ENCODE results near the gene FBP1. TPM values are rescaled to one million over a fixed set of nuclear protein-coding genes. Genes with fewer than 3 reads are reported as not detected.

FBP1 gene
- total RNA-seq, 5 donors from 2014 or later (not counting 1 experiment from before 2014, with no cell fraction given) = 3.5 to 6.6 (median 3.8) TPM

- Histone ChIP-seq H3K27ac (ENCODE audit: low read length) (no peak overlapping the region), H3K4me3 (ENCODE audit: control insufficient read depth in 1 of 2, extremely low read depth in 1 of 2, low read length in 1 of 2) (no peak overlapping the region), H3K36me3 (ENCODE audit: control insufficient read depth in 2 of 2, extremely low read depth in 1 of 2, insufficient read depth in 1 of 2, low read length in 1 of 2) (no peaks in the 10 kb centered on the region), H3K4me1 (ENCODE audit: control insufficient read depth in 1 of 2, extremely low read depth in 1 of 2, insufficient read depth in 2 of 2, low read length in 2 of 2) (peaks cover 0 to 9% of the 10 kb centered on the region in 2 experiments), H3K27me3 (replicated peaks in 1 of 2; ENCODE audit: control insufficient read depth in 2 of 2, extremely low read depth in 1 of 2, insufficient read depth in 2 of 2, low read length in 1 of 2) (peaks cover 0 to 15% of the 10 kb centered on the region in 2 experiments), H3K9me3 (no peaks in the 10 kb centered on the region)
- H3K27me3 Mint-ChIP-seq = peaks cover 7 to 14% of the 10 kb centered on the region in 2 donors
- POLR2A ChIA-PET = interaction anchor here in 1 of 2 donors (0.7 kb wide), 1 partner anchor 1681 kb away, joined by 7 read pairs; no protein-coding TSS in a partner anchor
- H3K27ac Mint-ChIP-seq = no peak overlapping the region
- CTCF ChIA-PET = no interaction called here
- no peak overlapping the region for H3K4me3 Mint-ChIP-seq
- peaks cover 3% of the 10 kb centered on the region for H3K36me3 Mint-ChIP-seq
- H3K9me3 Mint-ChIP-seq = no peaks in the 10 kb centered on the region
- ATAC-seq (replicated peaks in 1 of 4) (no peak), DNase-seq (no peak)
- WGBS (ENCODE audit: insufficient coverage) = 93% methylated on average over 3 of the region's 4 CpGs
- peaks cover 8 to 10% (median 8%) of the 10 kb centered on the region in 3 donors for H3K4me1 Mint-ChIP-seq
These were observed 20.3 kb downstream of the FBP1 start for GRCh38 chr9:94619026-94619425.

GRCh38 chr9:94613003-94613402, 26.3 kb downstream of the FBP1 start:
- H3K27me3 ChIP-seq (replicated peaks in 1 of 2; ENCODE audit: control insufficient read depth in 2 of 2, extremely low read depth in 1 of 2, insufficient read depth in 2 of 2, low read length in 1 of 2) = peaks cover 0 to 20% of the 10 kb centered on the region in 2 experiments
- no peak overlapping the region for H3K27ac ChIP-seq (ENCODE audit: low read length)
- no peak for ATAC-seq (replicated peaks in 1 of 4)
- ChIA-PET CTCF (no interaction called here), POLR2A (no interaction called here)
- peaks cover 8% of the 10 kb centered on the region in 2 experiments for H3K4me1 ChIP-seq (ENCODE audit: control insufficient read depth in 1 of 2, extremely low read depth in 1 of 2, insufficient read depth in 2 of 2, low read length in 2 of 2)
- no peaks in the 10 kb centered on the region for H3K9me3 Mint-ChIP-seq
- peaks cover 11 to 12% (median 11%) of the 10 kb centered on the region in 3 donors for H3K4me1 Mint-ChIP-seq
- no peaks in the 10 kb centered on the region for H3K36me3 ChIP-seq (ENCODE audit: control insufficient read depth in 2 of 2, extremely low read depth in 1 of 2, insufficient read depth in 1 of 2, low read length in 1 of 2)
- no peaks in the 10 kb centered on the region for H3K9me3 ChIP-seq
- WGBS (ENCODE audit: insufficient coverage) = 82% methylated on average over 2 of the region's 3 CpGs
- peaks cover 8% of the 10 kb centered on the region for H3K36me3 Mint-ChIP-seq
- no peak for DNase-seq
- H3K27ac Mint-ChIP-seq = no peak overlapping the region
- H3K27me3 Mint-ChIP-seq = peaks cover 11 to 21% of the 10 kb centered on the region in 2 donors
- H3K4me3 ChIP-seq (ENCODE audit: control insufficient read depth in 1 of 2, extremely low read depth in 1 of 2, low read length in 1 of 2) = no peak overlapping the region
- H3K4me3 Mint-ChIP-seq = no peak overlapping the region

GRCh38 chr9:94612071-94612470, 27.2 kb downstream of the FBP1 start:
- H3K27me3 Mint-ChIP-seq = peaks cover 5 to 21% of the 10 kb centered on the region in 2 donors

GRCh38 chr9:94611638-94612068, 27.7 kb downstream of the FBP1 start:
- 86% methylated on average over 1 of the region's 3 CpGs for WGBS (ENCODE audit: insufficient coverage)
- peaks cover 13% of the 10 kb centered on the region for H3K36me3 Mint-ChIP-seq
- Histone ChIP-seq H3K27ac (ENCODE audit: low read length) (no peak overlapping the region), H3K4me1 (ENCODE audit: control insufficient read depth in 1 of 2, extremely low read depth in 1 of 2, insufficient read depth in 2 of 2, low read length in 2 of 2) (peaks cover 8% of the 10 kb centered on the region in 2 experiments), H3K9me3 (no peaks in the 10 kb centered on the region), H3K4me3 (ENCODE audit: control insufficient read depth in 1 of 2, extremely low read depth in 1 of 2, low read length in 1 of 2) (no peak overlapping the region), H3K27me3 (replicated peaks in 1 of 2; ENCODE audit: control insufficient read depth in 2 of 2, extremely low read depth in 1 of 2, insufficient read depth in 2 of 2, low read length in 1 of 2) (peaks cover 0 to 25% of the 10 kb centered on the region in 2 experiments), H3K36me3 (ENCODE audit: control insufficient read depth in 2 of 2, extremely low read depth in 1 of 2, insufficient read depth in 1 of 2, low read length in 1 of 2) (no peaks in the 10 kb centered on the region)
- peaks cover 11 to 12% (median 11%) of the 10 kb centered on the region in 3 donors for H3K4me1 Mint-ChIP-seq
- ChIA-PET POLR2A (no interaction called here), CTCF (no interaction called here)
- H3K27ac Mint-ChIP-seq = no peak overlapping the region
- peak in 1 of 4 experiments; percentile 42 for ATAC-seq (replicated peaks in 1 of 4)
- peaks cover 5 to 20% of the 10 kb centered on the region in 2 donors for H3K27me3 Mint-ChIP-seq
- peak in 2 of 35 experiments; percentile 3 to 16 for DNase-seq
- H3K9me3 Mint-ChIP-seq = no peaks in the 10 kb centered on the region
- no peak overlapping the region for H3K4me3 Mint-ChIP-seq

More at GRCh38 chr9:94612071-94612470, 27.2 kb downstream of the FBP1 start:
- ChIA-PET POLR2A (no interaction called here), CTCF (no interaction called here)
- DNase-seq = no peak
- Histone ChIP-seq H3K9me3 (no peaks in the 10 kb centered on the region), H3K4me1 (ENCODE audit: control insufficient read depth in 1 of 2, extremely low read depth in 1 of 2, insufficient read depth in 2 of 2, low read length in 2 of 2) (peaks cover 8% of the 10 kb centered on the region in 2 experiments), H3K4me3 (ENCODE audit: control insufficient read depth in 1 of 2, extremely low read depth in 1 of 2, low read length in 1 of 2) (no peak overlapping the region), H3K27ac (ENCODE audit: low read length) (no peak overlapping the region), H3K36me3 (ENCODE audit: control insufficient read depth in 2 of 2, extremely low read depth in 1 of 2, insufficient read depth in 1 of 2, low read length in 1 of 2) (no peaks in the 10 kb centered on the region), H3K27me3 (replicated peaks in 1 of 2; ENCODE audit: control insufficient read depth in 2 of 2, extremely low read depth in 1 of 2, insufficient read depth in 2 of 2, low read length in 1 of 2) (peaks cover 0 to 22% of the 10 kb centered on the region in 2 experiments)
- no peak overlapping the region for H3K4me3 Mint-ChIP-seq
- no peak for ATAC-seq (replicated peaks in 1 of 4)
- H3K9me3 Mint-ChIP-seq = no peaks in the 10 kb centered on the region
- H3K4me1 Mint-ChIP-seq = peaks cover 11 to 12% (median 11%) of the 10 kb centered on the region in 3 donors
- H3K36me3 Mint-ChIP-seq = peaks cover 10% of the 10 kb centered on the region
- WGBS (ENCODE audit: insufficient coverage) = 67% methylated on average over 2 of the region's 7 CpGs
- no peak overlapping the region for H3K27ac Mint-ChIP-seq

GRCh38 chr9:94610181-94610606, 29.1 kb downstream of the FBP1 start:
- H3K9me3 Mint-ChIP-seq = no peaks in the 10 kb centered on the region
- 100% methylated on average over 2 of the region's 6 CpGs for WGBS (ENCODE audit: insufficient coverage)
- DNase-seq = no peak
- Histone ChIP-seq H3K27me3 (replicated peaks in 1 of 2; ENCODE audit: control insufficient read depth in 2 of 2, extremely low read depth in 1 of 2, insufficient read depth in 2 of 2, low read length in 1 of 2) (peaks cover 0 to 25% of the 10 kb centered on the region in 2 experiments), H3K4me3 (ENCODE audit: control insufficient read depth in 1 of 2, extremely low read depth in 1 of 2, low read length in 1 of 2) (no peak overlapping the region), H3K4me1 (ENCODE audit: control insufficient read depth in 1 of 2, extremely low read depth in 1 of 2, insufficient read depth in 2 of 2, low read length in 2 of 2) (peaks cover 8% of the 10 kb centered on the region in 2 experiments), H3K9me3 (no peaks in the 10 kb centered on the region), H3K36me3 (ENCODE audit: control insufficient read depth in 2 of 2, extremely low read depth in 1 of 2, insufficient read depth in 1 of 2, low read length in 1 of 2) (no peaks in the 10 kb centered on the region), H3K27ac (ENCODE audit: low read length) (no peak overlapping the region)
- H3K4me1 Mint-ChIP-seq = peaks cover 11 to 12% (median 11%) of the 10 kb centered on the region in 3 donors
- ChIA-PET CTCF (no interaction called here), POLR2A (no interaction called here)
- no peak overlapping the region for H3K27ac Mint-ChIP-seq
- H3K27me3 Mint-ChIP-seq = peaks cover 5 to 18% of the 10 kb centered on the region in 2 donors
- no peak for ATAC-seq (replicated peaks in 1 of 4)
- H3K36me3 Mint-ChIP-seq = peaks cover 13% of the 10 kb centered on the region
- no peak overlapping the region for H3K4me3 Mint-ChIP-seq

GRCh38 chr9:94607423-94607691, 32.0 kb downstream of the FBP1 start:
- Histone ChIP-seq H3K27me3 (replicated peaks in 1 of 2; ENCODE audit: control insufficient read depth in 2 of 2, extremely low read depth in 1 of 2, insufficient read depth in 2 of 2, low read length in 1 of 2) (peaks cover 0 to 17% of the 10 kb centered on the region in 2 experiments), H3K36me3 (ENCODE audit: control insufficient read depth in 2 of 2, extremely low read depth in 1 of 2, insufficient read depth in 1 of 2, low read length in 1 of 2) (no peaks in the 10 kb centered on the region), H3K4me3 (ENCODE audit: control insufficient read depth in 1 of 2, extremely low read depth in 1 of 2, low read length in 1 of 2) (no peak overlapping the region), H3K4me1 (ENCODE audit: control insufficient read depth in 1 of 2, extremely low read depth in 1 of 2, insufficient read depth in 2 of 2, low read length in 2 of 2) (peaks cover 8 to 12% of the 10 kb centered on the region in 2 experiments), H3K9me3 (no peaks in the 10 kb centered on the region), H3K27ac (ENCODE audit: low read length) (no peak overlapping the region)
- Mint-ChIP-seq H3K36me3 (peaks cover 13% of the 10 kb centered on the region), H3K9me3 (no peaks in the 10 kb centered on the region), H3K27me3 (peaks cover 5 to 10% of the 10 kb centered on the region in 2 donors), H3K4me3 (no peak overlapping the region), H3K27ac (no peak overlapping the region), H3K4me1 (peaks cover 12 to 18% (median 15%) of the 10 kb centered on the region in 3 donors)
- ATAC-seq (replicated peaks in 1 of 4) (no peak), DNase-seq (no peak)
- CTCF ChIA-PET = no interaction called here
- POLR2A ChIA-PET = no interaction called here
- WGBS (ENCODE audit: insufficient coverage) = 100% methylated on average over 7 of the region's 8 CpGs

All from T-cell (primary cell).